HepG2 (cell line): ENCODE results near the gene SSH3. TPM values are rescaled to one million over a fixed set of nuclear protein-coding genes. Genes with fewer than 3 reads are reported as not detected.

Experiments used
- CAMTA2 ChIP-seq: sonication (generic); formaldehyde crosslinking; IDR thresholded peaks from 2 replicates; pipeline ENCODE4 v1.4.0; 2020; ENCODE audit warnings: mild to moderate bottlenecking, missing genetic modification reagents, borderline replicate concordance
- ESRRA ChIP-seq: sonication (generic); formaldehyde crosslinking; IDR thresholded peaks from 2 replicates; pipeline ENCODE4 v1.5.1; 2020; ENCODE audit warnings: mild to moderate bottlenecking, low read depth, missing genetic modification reagents
- HNRNPLL ChIP-seq: fragments of 200-400 bp; formaldehyde crosslinking; IDR thresholded peaks from 2 replicates; pipeline ENCODE4 v1.6.1; 2017; ENCODE audit warnings: mild to moderate bottlenecking, low read depth, low read length; ENCODE audit not compliant: poor library complexity, severe bottlenecking
- PHB2 ChIP-seq: fragments of 450-650 bp; IDR thresholded peaks from 2 replicates; pipeline ENCODE4 v1.6.1; 2018; ENCODE audit not compliant: partially characterized antibody
- SMARCC2 ChIP-seq: fragments of 450-650 bp; IDR thresholded peaks from 2 replicates; pipeline ENCODE4 v1.6.1; 2017; ENCODE audit warnings: antibody characterized with exemption, mild to moderate bottlenecking
- SP5 ChIP-seq: IDR thresholded peaks from 2 replicates; pipeline ENCODE4 v1.6.1; 2016; ENCODE audit warnings: low read depth, borderline replicate concordance
- THYN1 ChIP-seq: sonication (generic); formaldehyde crosslinking; IDR thresholded peaks from 2 replicates; pipeline ENCODE4 v1.8.1; 2023; ENCODE audit warnings: low read depth, mild to moderate bottlenecking, moderate library complexity, missing genetic modification reagents, borderline replicate concordance
- ZNF326 ChIP-seq: sonication (generic); formaldehyde crosslinking; IDR thresholded peaks from 2 replicates; pipeline ENCODE4 v1.4.0; 2020; ENCODE audit warnings: missing genetic modification reagents, borderline replicate concordance
- ZNF839 ChIP-seq: sonication (generic); formaldehyde crosslinking; IDR thresholded peaks from 2 replicates; pipeline ENCODE4 v1.4.0; 2020; ENCODE audit warnings: missing genetic modification reagents, mild to moderate bottlenecking, borderline replicate concordance
- polyA plus RNA-seq, 8 experiments: library from polyadenylated mRNA; depleted of rRNA in 3 of 8; stranded (reverse) in 7 of 8; unstranded in 1 of 8; fragments of >200 nt; fragmentation: Illumina TruSeq in 4 of 8; extraction: Trizol in 4 of 8; gene quantifications; 2 replicates each; pipeline versions ENCODE4 v1.2.1 to v1.2.3, GENCODE V29; 2011 to 2016; ENCODE audit warnings: low read depth in 4 of 8, missing spikeins in 1 of 8, mixed read lengths in 1 of 8; ENCODE audit not compliant: insufficient read depth in 1 of 8
- total RNA-seq, 5 experiments: library from RNA; depleted of rRNA; stranded (reverse); fragments of >200 nt; fragmentation: Illumina TruSeq; extraction: Trizol; gene quantifications; 2 replicates each; pipeline ENCODE4 v1.2.3, GENCODE V29; 2016; ENCODE audit warnings: low read depth in 1 of 5
- TF ChIP-seq, protein P1 (sequence below): sonication (generic); formaldehyde crosslinking; IDR thresholded peaks from 2 replicates; pipeline ENCODE4 v1.9.0; 2021; ENCODE audit warnings: missing genetic modification reagents, borderline replicate concordance
- TF ChIP-seq, protein P2 (sequence below): sonication (generic); formaldehyde crosslinking; IDR thresholded peaks from 2 replicates; pipeline ENCODE4 v1.8.0; 2023; ENCODE audit warnings: mild to moderate bottlenecking, missing genetic modification reagents
- TF ChIP-seq, protein P3 (sequence below): sonication (generic); formaldehyde crosslinking; IDR thresholded peaks from 2 replicates; pipeline ENCODE4 v1.9.0; 2021; ENCODE audit warnings: mild to moderate bottlenecking, missing genetic modification reagents
- TF ChIP-seq, protein P4 (sequence below): sonication (generic); formaldehyde crosslinking; IDR thresholded peaks from 2 replicates; pipeline ENCODE4 v1.5.0; 2020; ENCODE audit warnings: mild to moderate bottlenecking, missing genetic modification reagents, moderate library complexity
- TF ChIP-seq, protein P5 (sequence below): sonication (generic); formaldehyde crosslinking; conservative IDR thresholded peaks from 2 replicates; pipeline ENCODE4 v1.8.1; 2023; ENCODE audit warnings: missing genetic modification reagents

Gene SSH3
- total and polyA plus RNA-seq, 2 of the 13 experiments (the other 11 are each of a cell fraction or from before 2014, with no cell fraction given) = 12.4 to 18.8 TPM

DNA sequence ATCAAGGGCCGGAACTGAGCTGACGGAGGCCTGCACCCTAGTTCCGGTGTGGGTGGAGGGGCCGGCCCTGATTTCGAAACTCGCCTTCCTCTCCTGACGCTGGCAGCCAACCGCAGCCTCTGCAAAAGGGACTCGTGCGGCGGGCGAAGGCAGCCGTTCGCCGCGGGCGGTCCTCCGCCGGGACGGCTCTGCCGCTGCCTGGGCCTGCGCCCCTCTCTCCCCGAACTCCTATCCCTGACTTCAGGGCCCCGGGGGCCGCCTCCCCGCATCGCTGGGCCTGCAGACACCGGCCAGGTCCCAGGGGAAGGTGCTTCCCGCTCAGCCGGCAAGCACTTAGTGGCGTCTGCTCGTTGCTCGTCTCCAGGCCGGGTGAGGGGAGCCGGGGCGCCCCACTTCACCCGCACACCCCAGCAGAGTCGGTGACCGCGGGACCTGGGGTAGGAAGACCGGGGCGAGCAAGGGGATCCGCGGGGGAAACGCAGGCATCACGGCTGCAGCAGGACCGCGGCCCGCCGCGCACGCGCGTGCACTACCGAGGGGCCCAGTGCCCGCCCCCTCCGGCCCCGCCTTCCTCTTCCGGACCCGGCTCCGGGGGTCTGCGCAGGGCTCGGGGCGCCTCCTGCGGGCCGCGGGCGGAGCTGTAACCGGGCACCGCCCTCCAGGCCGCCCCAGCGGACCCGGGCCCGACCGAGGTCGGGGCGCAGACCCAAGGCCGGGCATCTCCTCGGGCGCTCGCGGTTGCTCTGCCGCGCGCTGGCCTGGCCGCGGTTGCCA lies 14.7 kb upstream of the SSH3 start (continued):
- TF ChIP-seq, protein P1, sequence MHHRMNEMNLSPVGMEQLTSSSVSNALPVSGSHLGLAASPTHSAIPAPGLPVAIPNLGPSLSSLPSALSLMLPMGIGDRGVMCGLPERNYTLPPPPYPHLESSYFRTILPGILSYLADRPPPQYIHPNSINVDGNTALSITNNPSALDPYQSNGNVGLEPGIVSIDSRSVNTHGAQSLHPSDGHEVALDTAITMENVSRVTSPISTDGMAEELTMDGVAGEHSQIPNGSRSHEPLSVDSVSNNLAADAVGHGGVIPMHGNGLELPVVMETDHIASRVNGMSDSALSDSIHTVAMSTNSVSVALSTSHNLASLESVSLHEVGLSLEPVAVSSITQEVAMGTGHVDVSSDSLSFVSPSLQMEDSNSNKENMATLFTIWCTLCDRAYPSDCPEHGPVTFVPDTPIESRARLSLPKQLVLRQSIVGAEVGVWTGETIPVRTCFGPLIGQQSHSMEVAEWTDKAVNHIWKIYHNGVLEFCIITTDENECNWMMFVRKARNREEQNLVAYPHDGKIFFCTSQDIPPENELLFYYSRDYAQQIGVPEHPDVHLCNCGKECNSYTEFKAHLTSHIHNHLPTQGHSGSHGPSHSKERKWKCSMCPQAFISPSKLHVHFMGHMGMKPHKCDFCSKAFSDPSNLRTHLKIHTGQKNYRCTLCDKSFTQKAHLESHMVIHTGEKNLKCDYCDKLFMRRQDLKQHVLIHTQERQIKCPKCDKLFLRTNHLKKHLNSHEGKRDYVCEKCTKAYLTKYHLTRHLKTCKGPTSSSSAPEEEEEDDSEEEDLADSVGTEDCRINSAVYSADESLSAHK (CRISPR knock-in tag) = no peak
- TF ChIP-seq, protein P2, sequence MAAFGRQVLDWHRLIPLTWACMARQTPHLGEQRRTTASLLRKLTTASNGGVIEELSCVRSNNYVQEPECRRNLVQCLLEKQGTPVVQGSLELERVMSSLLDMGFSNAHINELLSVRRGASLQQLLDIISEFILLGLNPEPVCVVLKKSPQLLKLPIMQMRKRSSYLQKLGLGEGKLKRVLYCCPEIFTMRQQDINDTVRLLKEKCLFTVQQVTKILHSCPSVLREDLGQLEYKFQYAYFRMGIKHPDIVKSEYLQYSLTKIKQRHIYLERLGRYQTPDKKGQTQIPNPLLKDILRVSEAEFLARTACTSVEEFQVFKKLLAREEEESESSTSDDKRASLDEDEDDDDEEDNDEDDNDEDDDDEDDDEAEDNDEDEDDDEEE = no peak
- TF ChIP-seq ZNF326 (CRISPR knock-in tag) (no peak), THYN1 (CRISPR knock-in tag) (no peak), ZNF839 (peak; percentile 83; the same call in 1 of the 2 replicates), HNRNPLL (peak; percentile 52), PHB2 (no peak), ESRRA (no peak), SP5 (CRISPR knock-in tag) (peak; percentile 52), CAMTA2 (CRISPR knock-in tag) (peak; percentile 92; the same call in 1 of the 2 replicates), SMARCC2 (no peak)
- TF ChIP-seq, protein P3, sequence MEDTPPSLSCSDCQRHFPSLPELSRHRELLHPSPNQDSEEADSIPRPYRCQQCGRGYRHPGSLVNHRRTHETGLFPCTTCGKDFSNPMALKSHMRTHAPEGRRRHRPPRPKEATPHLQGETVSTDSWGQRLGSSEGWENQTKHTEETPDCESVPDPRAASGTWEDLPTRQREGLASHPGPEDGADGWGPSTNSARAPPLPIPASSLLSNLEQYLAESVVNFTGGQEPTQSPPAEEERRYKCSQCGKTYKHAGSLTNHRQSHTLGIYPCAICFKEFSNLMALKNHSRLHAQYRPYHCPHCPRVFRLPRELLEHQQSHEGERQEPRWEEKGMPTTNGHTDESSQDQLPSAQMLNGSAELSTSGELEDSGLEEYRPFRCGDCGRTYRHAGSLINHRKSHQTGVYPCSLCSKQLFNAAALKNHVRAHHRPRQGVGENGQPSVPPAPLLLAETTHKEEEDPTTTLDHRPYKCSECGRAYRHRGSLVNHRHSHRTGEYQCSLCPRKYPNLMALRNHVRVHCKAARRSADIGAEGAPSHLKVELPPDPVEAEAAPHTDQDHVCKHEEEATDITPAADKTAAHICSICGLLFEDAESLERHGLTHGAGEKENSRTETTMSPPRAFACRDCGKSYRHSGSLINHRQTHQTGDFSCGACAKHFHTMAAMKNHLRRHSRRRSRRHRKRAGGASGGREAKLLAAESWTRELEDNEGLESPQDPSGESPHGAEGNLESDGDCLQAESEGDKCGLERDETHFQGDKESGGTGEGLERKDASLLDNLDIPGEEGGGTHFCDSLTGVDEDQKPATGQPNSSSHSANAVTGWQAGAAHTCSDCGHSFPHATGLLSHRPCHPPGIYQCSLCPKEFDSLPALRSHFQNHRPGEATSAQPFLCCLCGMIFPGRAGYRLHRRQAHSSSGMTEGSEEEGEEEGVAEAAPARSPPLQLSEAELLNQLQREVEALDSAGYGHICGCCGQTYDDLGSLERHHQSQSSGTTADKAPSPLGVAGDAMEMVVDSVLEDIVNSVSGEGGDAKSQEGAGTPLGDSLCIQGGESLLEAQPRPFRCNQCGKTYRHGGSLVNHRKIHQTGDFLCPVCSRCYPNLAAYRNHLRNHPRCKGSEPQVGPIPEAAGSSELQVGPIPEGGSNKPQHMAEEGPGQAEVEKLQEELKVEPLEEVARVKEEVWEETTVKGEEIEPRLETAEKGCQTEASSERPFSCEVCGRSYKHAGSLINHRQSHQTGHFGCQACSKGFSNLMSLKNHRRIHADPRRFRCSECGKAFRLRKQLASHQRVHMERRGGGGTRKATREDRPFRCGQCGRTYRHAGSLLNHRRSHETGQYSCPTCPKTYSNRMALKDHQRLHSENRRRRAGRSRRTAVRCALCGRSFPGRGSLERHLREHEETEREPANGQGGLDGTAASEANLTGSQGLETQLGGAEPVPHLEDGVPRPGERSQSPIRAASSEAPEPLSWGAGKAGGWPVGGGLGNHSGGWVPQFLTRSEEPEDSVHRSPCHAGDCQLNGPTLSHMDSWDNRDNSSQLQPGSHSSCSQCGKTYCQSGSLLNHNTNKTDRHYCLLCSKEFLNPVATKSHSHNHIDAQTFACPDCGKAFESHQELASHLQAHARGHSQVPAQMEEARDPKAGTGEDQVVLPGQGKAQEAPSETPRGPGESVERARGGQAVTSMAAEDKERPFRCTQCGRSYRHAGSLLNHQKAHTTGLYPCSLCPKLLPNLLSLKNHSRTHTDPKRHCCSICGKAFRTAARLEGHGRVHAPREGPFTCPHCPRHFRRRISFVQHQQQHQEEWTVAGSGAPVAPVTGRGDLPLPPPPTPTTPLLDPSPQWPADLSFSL (CRISPR knock-in tag) = no peak
- TF ChIP-seq, protein P4, sequence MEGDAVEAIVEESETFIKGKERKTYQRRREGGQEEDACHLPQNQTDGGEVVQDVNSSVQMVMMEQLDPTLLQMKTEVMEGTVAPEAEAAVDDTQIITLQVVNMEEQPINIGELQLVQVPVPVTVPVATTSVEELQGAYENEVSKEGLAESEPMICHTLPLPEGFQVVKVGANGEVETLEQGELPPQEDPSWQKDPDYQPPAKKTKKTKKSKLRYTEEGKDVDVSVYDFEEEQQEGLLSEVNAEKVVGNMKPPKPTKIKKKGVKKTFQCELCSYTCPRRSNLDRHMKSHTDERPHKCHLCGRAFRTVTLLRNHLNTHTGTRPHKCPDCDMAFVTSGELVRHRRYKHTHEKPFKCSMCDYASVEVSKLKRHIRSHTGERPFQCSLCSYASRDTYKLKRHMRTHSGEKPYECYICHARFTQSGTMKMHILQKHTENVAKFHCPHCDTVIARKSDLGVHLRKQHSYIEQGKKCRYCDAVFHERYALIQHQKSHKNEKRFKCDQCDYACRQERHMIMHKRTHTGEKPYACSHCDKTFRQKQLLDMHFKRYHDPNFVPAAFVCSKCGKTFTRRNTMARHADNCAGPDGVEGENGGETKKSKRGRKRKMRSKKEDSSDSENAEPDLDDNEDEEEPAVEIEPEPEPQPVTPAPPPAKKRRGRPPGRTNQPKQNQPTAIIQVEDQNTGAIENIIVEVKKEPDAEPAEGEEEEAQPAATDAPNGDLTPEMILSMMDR (CRISPR knock-in tag) = peak; percentile 74
- TF ChIP-seq, protein P5, sequence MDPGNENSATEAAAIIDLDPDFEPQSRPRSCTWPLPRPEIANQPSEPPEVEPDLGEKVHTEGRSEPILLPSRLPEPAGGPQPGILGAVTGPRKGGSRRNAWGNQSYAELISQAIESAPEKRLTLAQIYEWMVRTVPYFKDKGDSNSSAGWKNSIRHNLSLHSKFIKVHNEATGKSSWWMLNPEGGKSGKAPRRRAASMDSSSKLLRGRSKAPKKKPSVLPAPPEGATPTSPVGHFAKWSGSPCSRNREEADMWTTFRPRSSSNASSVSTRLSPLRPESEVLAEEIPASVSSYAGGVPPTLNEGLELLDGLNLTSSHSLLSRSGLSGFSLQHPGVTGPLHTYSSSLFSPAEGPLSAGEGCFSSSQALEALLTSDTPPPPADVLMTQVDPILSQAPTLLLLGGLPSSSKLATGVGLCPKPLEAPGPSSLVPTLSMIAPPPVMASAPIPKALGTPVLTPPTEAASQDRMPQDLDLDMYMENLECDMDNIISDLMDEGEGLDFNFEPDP = no peak
